Measurements from ENCODE around the gene LRP6. TPM values are rescaled to one million over a fixed set of nuclear protein-coding genes. Genes with fewer than 3 reads are reported as not detected.

The LRP6 gene
- total and polyA plus RNA-seq, 5 experiments from 2014 or later: 1.4 to 7.8 (median 2.2) TPM

DNA sequence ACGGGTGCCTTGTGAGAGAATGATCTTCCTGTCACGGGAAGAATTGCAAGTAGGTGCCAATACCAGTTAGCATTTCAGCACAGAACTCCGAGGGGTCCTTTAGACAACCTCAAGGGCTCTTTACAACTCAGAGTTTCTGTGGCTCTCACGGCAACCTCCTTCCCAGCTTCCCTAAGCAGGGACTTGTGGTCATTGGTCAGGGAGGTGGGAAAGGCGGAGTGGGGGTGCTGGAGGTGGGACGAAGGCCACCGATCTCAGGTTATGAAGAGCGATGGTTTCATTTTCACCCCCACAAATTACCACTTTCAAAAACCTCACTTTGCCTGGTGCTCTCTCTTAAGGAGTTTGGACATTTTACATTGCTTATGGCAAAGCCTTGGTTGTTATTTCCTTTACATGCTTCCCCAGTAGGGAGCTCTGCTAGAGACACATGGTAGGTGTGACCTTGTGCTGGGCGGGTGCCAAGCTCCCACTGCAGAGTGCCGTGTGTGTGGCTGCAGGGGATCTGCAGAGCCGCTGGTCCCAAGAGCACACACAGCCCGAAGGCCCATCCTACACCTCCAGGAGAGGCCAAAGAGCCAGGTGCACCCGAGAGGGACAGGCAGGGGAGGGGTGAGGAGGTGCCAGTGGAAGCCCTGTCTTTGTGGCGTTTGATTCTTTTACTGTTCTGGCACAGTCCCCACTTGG lies 174.7 kb downstream of the LRP6 start:
- H3K27ac Mint-ChIP-seq: no peak overlapping the region
- no peaks in the 10 kb centered on the region for H3K4me1 Mint-ChIP-seq
- no peaks in the 10 kb centered on the region for H3K9me3 Mint-ChIP-seq
- H3K27me3 Mint-ChIP-seq: peaks cover 0 to 8% (median 3%) of the 10 kb centered on the region in 5 donors
- no peaks in the 10 kb centered on the region for H3K36me3 Mint-ChIP-seq
- no peak overlapping the region for H3K4me3 Mint-ChIP-seq
- POLR2A ChIA-PET: no interaction called here
- ATAC-seq: no peak
- DNase-seq: no peak

DNA sequence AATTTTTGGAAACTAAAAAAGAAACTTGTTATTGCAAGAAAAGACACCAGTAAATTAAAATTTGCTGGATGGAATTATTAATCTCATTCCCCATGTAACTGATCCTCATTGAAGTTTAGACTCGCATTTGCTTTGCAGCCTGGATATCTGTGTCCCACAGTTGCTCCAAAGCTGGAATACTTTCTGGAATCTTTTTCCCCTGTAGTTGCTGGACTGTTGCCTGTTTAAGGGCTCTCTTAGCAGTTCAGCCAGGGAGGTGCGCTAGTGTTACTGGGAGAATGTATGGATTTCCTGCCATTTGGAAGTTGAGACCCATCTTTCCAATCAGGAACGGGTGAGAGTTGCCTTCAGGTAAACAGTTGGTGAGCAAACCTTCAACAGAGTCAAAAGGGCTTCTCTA lies 175.8 kb downstream of the LRP6 start:
- Mint-ChIP-seq H3K9me3 (no peaks in the 10 kb centered on the region), H3K4me3 (no peak overlapping the region), H3K27me3 (peaks cover 0 to 8% (median 3%) of the 10 kb centered on the region in 5 donors), H3K4me1 (no peaks in the 10 kb centered on the region), H3K36me3 (no peaks in the 10 kb centered on the region), H3K27ac (no peak overlapping the region)
- ATAC-seq (no peak), DNase-seq (no peak)
- POLR2A ChIA-PET: no interaction called here

DNA sequence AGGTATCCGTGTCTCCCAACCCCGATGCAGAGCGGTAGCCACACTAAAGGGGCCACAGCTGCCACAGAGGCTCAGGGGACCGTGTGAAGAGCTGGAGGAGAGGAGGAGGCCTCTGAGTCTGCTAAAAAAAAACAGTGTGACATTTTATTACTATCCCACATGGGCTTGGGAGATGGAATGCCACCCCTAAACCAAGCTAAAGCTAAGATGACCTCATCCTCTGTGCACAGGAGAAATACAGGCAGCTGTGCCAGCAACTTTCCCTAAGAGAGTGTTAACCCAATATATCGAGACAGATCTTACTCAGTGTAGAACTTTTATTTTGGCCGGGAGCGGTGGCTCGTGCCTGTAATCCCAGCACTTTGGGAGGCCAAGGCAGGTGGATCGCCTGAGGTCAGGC lies 178.1 kb downstream of the LRP6 start:
- H3K4me3 Mint-ChIP-seq: no peak overlapping the region
- no peak for ATAC-seq
- POLR2A ChIA-PET: no interaction called here
- no peak for DNase-seq
- H3K27ac Mint-ChIP-seq: no peak overlapping the region
- no peaks in the 10 kb centered on the region for H3K4me1 Mint-ChIP-seq
- H3K27me3 Mint-ChIP-seq: peaks cover 0 to 7% (median 3%) of the 10 kb centered on the region in 5 donors
- H3K9me3 Mint-ChIP-seq: no peaks in the 10 kb centered on the region
- H3K36me3 Mint-ChIP-seq: no peaks in the 10 kb centered on the region

DNA sequence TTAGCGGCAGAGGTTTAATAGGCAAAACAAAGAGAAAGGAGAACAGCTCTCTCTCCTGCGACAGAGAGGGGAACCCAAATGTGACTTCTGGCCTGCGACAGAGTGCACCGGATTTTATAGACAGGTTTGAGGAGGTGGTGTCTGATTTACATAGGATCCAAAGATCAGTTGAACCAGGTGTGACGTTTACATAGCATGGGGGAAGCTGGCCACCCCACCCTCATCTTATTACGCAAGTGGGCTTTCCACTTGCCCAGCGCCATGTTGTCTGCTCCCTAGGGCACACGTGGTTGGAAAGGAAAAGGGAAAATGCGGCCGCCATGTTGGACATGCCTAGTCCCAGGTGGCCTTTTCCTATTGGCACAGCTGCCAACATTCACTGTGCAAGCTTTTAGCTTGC lies 178.7 kb downstream of the LRP6 start:
- POLR2A ChIA-PET: no interaction called here
- Mint-ChIP-seq H3K4me1 (no peaks in the 10 kb centered on the region), H3K4me3 (no peak overlapping the region), H3K27ac (no peak overlapping the region), H3K36me3 (no peaks in the 10 kb centered on the region), H3K27me3 (peaks cover 0 to 7% (median 3%) of the 10 kb centered on the region in 5 donors), H3K9me3 (no peaks in the 10 kb centered on the region)
- ATAC-seq (no peak), DNase-seq (no peak)

DNA sequence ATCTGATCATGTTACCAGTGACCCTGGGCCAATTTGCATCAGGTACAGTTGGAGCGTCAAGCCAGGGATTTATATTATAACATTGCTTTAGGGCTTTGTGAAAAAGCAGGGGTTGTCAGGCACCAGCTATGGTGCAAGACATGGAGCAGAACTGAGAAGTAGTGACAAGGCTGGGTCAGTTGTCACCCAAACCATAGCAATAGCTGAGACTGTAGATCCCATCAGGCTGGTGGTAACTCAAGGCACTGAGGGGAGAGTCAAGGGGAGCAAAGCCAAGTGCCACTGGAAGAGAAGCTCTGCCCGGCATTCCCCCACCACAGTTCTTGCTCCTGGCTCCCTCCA lies 179.2 kb downstream of the LRP6 start:
- Mint-ChIP-seq H3K9me3 (no peaks in the 10 kb centered on the region), H3K27me3 (peaks cover 0 to 5% (median 3%) of the 10 kb centered on the region in 5 donors), H3K36me3 (no peaks in the 10 kb centered on the region), H3K4me1 (no peaks in the 10 kb centered on the region), H3K4me3 (no peak overlapping the region), H3K27ac (no peak overlapping the region)
- POLR2A ChIA-PET: no interaction called here
- DNase-seq: no peak
- no peak for ATAC-seq

DNA sequence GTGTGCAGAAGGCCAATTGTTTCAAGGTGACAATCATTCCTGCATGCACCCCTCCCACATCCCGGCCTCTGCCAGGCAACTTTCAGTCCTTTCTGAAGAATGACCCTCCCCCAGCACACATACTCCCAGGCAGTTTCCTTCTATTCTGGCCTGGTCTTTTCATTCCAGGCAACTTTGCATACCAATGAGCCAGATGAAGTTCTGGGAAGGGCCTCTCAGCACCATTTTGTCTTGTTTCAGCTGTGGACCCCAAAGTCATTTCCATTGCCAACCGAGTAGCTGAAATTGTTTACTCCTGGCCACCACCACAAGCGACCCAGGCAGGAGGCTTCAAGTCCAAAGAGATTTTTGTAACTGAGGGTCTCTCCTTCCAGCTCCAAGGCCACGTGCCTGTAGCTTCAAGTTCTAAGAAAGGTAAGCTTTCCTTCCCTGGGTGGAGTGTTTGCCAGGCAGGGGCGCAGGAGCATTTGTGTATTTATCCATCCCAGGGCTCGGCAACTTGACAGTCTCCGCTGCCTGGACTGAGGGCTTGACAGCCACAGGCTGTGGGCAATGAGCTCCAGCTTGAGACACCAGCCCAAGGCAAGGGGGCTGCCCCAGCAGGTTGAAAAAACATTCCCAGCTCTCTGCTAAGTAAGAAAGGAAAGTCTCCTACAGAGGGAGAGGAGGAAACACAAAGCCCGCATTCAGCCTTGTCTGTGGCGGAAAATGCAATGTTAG lies 179.7 kb downstream of the LRP6 start:
- Mint-ChIP-seq H3K4me3 (no peak overlapping the region), H3K4me1 (no peaks in the 10 kb centered on the region), H3K9me3 (no peaks in the 10 kb centered on the region), H3K36me3 (no peaks in the 10 kb centered on the region), H3K27ac (no peak overlapping the region), H3K27me3 (peaks cover 0 to 5% (median 3%) of the 10 kb centered on the region in 5 donors)
- DNase-seq: no peak
- ATAC-seq: no peak
- POLR2A ChIA-PET: no interaction called here

DNA sequence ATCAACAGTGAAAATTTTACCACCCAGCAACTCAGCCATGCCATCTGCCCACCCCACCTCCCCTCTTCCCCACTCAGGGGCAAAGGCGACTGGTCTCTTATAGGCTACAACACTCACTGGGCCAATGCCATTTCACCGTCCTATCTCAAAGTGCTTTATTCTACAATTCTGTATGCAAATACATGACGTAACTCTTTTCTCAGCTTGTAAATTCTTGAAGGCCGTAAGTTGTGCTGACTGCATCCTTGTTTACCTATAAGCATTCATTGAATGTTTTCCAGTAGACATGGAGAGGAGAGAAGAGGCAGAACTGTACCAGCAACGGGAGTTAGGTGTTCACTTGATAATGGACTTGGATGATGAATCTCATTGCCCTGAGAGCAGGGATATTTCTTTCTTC lies 180.5 kb downstream of the LRP6 start:
- Mint-ChIP-seq H3K9me3 (no peaks in the 10 kb centered on the region), H3K27ac (no peak overlapping the region), H3K27me3 (peaks cover 0 to 5% (median 3%) of the 10 kb centered on the region in 5 donors), H3K36me3 (no peaks in the 10 kb centered on the region), H3K4me1 (no peaks in the 10 kb centered on the region), H3K4me3 (no peak overlapping the region)
- DNase-seq (no peak), ATAC-seq (no peak)
- POLR2A ChIA-PET: no interaction called here

DNA sequence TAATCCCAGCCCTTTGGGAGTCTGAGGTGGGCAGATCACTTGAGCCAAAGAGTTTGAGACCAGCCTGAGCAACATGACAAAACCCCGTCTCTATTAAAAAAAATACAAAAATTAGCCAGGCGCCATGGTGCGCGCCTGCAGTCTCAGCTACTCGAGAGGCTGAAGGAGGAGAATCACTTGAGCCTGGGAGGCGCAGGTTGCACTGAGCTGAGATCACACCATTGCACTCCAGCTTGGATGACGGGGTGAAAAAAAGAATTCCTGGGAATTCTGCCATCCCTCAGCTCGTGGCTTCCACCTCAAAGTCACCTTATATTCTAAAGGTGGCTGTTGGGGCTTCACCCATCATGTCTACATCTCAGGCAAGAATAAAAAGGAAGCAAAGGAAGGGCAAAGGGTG lies 183.2 kb downstream of the LRP6 start:
- Mint-ChIP-seq H3K27ac (no peak overlapping the region), H3K4me1 (no peaks in the 10 kb centered on the region), H3K36me3 (no peaks in the 10 kb centered on the region), H3K9me3 (no peaks in the 10 kb centered on the region), H3K4me3 (no peak overlapping the region), H3K27me3 (peaks cover 0 to 3% (median 0%) of the 10 kb centered on the region in 5 donors)
- no peak for ATAC-seq
- DNase-seq: no peak
- POLR2A ChIA-PET: no interaction called here

DNA sequence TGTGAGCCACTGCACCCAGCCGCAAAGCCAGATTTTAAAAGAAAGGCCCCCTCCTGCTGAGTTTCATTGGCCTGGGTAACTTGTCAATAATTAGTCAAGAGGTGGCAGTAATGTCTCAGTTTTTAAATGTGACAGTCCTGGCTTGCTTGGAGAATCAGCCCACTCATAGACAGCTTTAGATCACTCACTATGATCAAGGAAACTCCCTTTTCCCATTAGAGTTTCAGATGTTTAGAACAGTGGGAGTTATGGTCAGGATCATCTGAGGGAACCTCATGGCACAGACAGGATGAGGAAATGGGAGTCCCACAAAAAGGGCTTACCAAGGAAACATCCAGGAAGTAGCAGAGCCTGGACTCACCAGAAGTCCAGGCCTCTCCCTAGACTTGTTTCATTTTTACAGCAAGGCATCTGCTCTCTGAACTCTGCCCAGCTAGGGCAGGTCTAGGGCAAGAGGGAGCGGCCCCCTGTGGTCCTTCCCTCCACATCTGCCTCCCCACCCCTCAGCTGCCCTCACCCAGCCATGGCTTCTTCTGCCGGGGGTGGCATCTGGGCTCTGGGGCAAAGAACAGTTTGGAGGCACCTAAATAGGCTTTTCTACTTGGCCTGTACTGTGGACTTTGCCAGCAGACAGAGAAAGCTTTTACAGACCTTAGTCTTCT lies 184.9 kb downstream of the LRP6 start:
- no peaks in the 10 kb centered on the region for H3K4me1 Mint-ChIP-seq

DNA sequence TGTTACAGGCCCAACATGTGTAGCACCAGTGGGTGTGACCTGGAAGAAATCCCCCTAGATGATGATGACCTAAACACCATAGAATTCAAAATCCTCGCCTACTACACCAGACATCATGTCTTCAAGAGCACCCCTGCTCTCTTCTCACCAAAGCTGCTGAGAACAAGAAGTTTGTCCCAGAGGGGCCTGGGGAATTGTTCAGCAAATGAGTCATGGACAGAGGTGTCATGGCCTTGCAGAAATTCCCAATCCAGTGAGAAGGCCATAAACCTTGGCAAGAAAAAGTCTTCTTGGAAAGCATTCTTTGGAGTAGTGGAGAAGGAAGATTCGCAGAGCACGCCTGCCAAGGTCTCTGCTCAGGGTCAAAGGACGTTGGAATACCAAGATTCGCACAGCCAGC lies 187.6 kb downstream of the LRP6 start:
- peak overlapping the region in 1 of 10 donors; percentile 4 for H3K27ac Mint-ChIP-seq
- ATAC-seq: no peak

More for the DNA sequence above, 184.9 kb downstream of the LRP6 start:
- Mint-ChIP-seq H3K9me3 (no peaks in the 10 kb centered on the region), H3K4me3 (no peak overlapping the region), H3K27ac (peak overlapping the region in 4 of 10 donors; percentile 15 to 57 (median 31)), H3K36me3 (no peaks in the 10 kb centered on the region), H3K27me3 (no peaks in the 10 kb centered on the region)
- DNase-seq (peak in 1 of 10 donors; percentile 22), ATAC-seq (peak in 1 of 2 donors; percentile 55)
- POLR2A ChIA-PET: no interaction called here

DNA sequence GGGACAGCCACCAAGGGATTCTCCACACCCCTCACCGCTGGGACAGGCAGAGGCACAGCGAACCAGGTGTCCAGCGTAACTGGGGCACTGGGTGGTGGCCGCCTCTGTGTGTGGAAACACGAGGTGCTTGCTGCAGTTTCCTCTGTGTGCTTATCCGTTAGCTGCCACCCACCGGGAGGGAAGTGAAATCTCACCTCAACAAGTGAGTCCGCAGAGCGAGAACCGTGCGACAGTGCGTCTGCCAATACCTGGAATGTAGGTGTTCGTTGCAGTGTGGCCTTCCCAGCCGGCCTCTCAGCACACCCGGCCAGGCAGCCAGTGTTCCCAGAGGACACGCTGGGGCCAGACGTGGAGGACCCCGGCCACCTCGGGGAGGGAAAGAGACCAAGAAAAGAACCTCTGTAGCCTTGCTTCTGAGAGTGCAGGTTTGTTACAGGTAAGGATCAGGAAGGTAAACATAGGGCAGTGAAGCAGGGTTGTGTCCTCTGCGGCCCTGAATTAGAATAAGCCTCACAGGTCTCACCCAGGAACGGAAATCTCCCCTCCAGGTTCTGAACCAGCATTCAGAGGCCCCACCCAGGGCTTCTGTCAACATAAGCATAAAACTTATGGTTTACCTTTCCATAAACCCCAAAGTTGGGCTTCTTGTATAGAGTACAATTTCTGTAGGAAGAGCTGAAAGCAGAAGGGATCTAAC lies 194.6 kb downstream of the LRP6 start:
- ATAC-seq: peak; percentile 64 to 75
- peak overlapping the region in 6 of 10 donors; percentile 9 to 96 (median 66) for H3K27ac Mint-ChIP-seq
- DNase-seq: peak in 6 of 10 donors; percentile 5 to 65 (median 14)
- peaks cover 0 to 9% (median 5%) of the 10 kb centered on the region in 5 donors for H3K27me3 Mint-ChIP-seq
- POLR2A ChIA-PET: no interaction called here
- H3K4me3 Mint-ChIP-seq: peak overlapping the region; percentile 26 to 82 (median 55)
- no peaks in the 10 kb centered on the region for H3K36me3 Mint-ChIP-seq
- H3K4me1 Mint-ChIP-seq: peaks cover 8 to 22% (median 16%) of the 10 kb centered on the region in 4 donors
- H3K9me3 Mint-ChIP-seq: no peaks in the 10 kb centered on the region

More for the DNA sequence above, 187.6 kb downstream of the LRP6 start:
- Mint-ChIP-seq H3K36me3 (no peaks in the 10 kb centered on the region), H3K4me1 (no peaks in the 10 kb centered on the region), H3K9me3 (no peaks in the 10 kb centered on the region), H3K4me3 (no peak overlapping the region), H3K27me3 (peaks cover 0 to 6% (median 0%) of the 10 kb centered on the region in 5 donors)
- POLR2A ChIA-PET: no interaction called here
- DNase-seq: no peak

DNA sequence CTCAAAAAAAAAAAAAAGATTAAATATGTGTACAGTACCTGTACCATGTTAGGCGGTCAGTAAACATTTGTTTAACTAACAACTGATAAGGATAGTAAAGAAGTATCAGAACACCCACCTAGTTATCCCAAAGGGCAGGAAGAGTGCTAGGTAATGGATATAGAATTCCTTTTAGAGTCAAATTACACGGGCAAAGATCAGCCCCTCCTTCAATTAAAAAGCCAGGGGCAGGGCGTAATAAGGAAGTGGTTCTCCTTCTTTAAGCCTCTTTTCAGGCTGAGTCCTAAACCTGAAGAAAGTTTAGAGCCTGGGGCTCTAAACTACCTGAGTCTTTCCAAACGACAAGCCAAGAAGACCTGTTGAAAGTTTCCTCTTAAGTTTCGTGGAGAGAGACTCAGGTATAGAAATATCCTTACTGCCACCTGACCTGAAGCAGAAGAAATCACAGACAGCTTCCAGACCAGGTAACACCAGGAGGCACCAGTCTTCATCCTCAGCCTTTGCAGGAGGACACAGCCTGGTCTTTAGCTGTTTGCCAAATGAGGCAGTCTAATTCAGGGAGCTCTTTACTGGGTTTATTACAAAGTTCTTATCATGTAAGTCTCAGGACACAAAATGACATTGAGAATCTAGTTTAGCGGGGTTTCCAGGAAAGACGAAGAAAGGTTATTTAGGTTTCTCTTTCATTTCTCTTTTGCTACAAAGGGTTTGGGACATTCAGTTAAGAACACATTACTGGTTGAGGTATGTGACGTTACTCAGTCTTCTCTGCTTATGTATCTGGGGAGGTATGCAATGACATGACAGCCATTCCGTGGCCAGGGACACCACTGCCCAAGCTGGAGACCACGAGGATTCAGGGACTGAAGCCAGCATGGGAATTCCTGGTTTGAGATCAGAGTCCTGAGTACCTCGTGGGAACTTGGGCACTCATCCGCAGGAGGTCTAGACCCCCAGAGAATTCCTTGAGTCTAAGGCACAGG lies 195.9 kb downstream of the LRP6 start, which contains the start of gene BCL2L14:
TSS of gene BCL2L14 (plus strand) at position 266 of the 983 bp plus-strand sequence. CDS start 8,367 bp downstream, outside the sequence.
- POLR2A ChIA-PET: no interaction called here
- no peaks in the 10 kb centered on the region for H3K9me3 Mint-ChIP-seq
- peak in 1 of 2 donors; percentile 67 for ATAC-seq
- peak in 2 of 10 donors; percentile 2 to 15 for DNase-seq
- H3K27ac Mint-ChIP-seq: peak within 1 kb of the TSS in 9 of 10 donors; percentile 43 to 96 (median 74)
- peaks cover 8 to 22% (median 16%) of the 10 kb centered on the region in 4 donors for H3K4me1 Mint-ChIP-seq
- H3K36me3 Mint-ChIP-seq: no peaks in the 10 kb centered on the region
- H3K4me3 Mint-ChIP-seq: peak within 1 kb of the TSS; percentile 49 to 82 (median 67)
- H3K27me3 Mint-ChIP-seq: peaks cover 0 to 6% (median 3%) of the 10 kb centered on the region in 5 donors

All from naive thymus-derived CD8-positive, alpha-beta T cell (primary cell).